HepG2 (cell line): Measurements from ENCODE around the gene NLRP12. TPM values are rescaled to one million over a fixed set of nuclear protein-coding genes. Genes with fewer than 3 reads are reported as not detected.

ENCODE experiments used
- CREM ChIP-seq, 2 experiments: sonication (generic) in 1 of 2; formaldehyde crosslinking in 1 of 2; IDR thresholded peaks; 2 replicates each; pipeline versions ENCODE4 v1.4.0 to v1.6.1; 2016 to 2020; ENCODE audit warnings: antibody characterized with exemption in 1 of 2, mild to moderate bottlenecking in 1 of 2, missing genetic modification reagents in 1 of 2
- ERF ChIP-seq: IDR thresholded peaks from 2 replicates; pipeline ENCODE4 v1.6.1; 2018; ENCODE audit warnings: missing biosample characterization, missing genetic modification reagents
- KLF6 ChIP-seq: IDR thresholded peaks from 2 replicates; pipeline ENCODE4 v1.8.0; 2016; ENCODE audit warnings: missing biosample characterization, missing genetic modification reagents
- RAD21 ChIP-seq: fragments of 450-650 bp; formaldehyde crosslinking; IDR thresholded peaks from 2 replicates; pipeline ENCODE4 v1.5.0; 2020; ENCODE audit warnings: mild to moderate bottlenecking
- SP1 ChIP-seq, 2 experiments: fragments of 450-650 bp in 1 of 2; sonication (generic) in 1 of 2; formaldehyde crosslinking in 1 of 2; IDR thresholded peaks; 2 replicates each; pipeline versions ENCODE4 v1.4.0 to v1.6.1; 2016 to 2020; ENCODE audit warnings: missing genetic modification reagents in 1 of 2
- ZBTB20 ChIP-seq: sonication (generic); formaldehyde crosslinking; IDR thresholded peaks from 2 replicates; pipeline ENCODE4 v1.8.1; 2023; ENCODE audit warnings: missing genetic modification reagents, low read depth, mild to moderate bottlenecking, borderline replicate concordance
- ZNF260 ChIP-seq: sonication (generic); formaldehyde crosslinking; IDR thresholded peaks from 2 replicates; pipeline ENCODE4 v1.4.0; 2020; ENCODE audit warnings: missing genetic modification reagents, low read depth, mild to moderate bottlenecking, borderline replicate concordance
- ZNF34 ChIP-seq: sonication (generic); formaldehyde crosslinking; IDR thresholded peaks from 2 replicates; pipeline ENCODE4 v1.4.0; 2020; ENCODE audit warnings: mild to moderate bottlenecking, missing genetic modification reagents, borderline replicate concordance
- ZNF713 ChIP-seq: sonication (generic); formaldehyde crosslinking; IDR thresholded peaks from 2 replicates; pipeline ENCODE4 v1.4.0; 2020; ENCODE audit warnings: mild to moderate bottlenecking, missing genetic modification reagents
- polyA plus RNA-seq, 8 experiments: library from polyadenylated mRNA; depleted of rRNA in 3 of 8; stranded (reverse) in 7 of 8; unstranded in 1 of 8; fragments of >200 nt; fragmentation: Illumina TruSeq in 4 of 8; extraction: Trizol in 4 of 8; gene quantifications; 2 replicates each; pipeline versions ENCODE4 v1.2.1 to v1.2.3, GENCODE V29; 2011 to 2016; ENCODE audit warnings: low read depth in 4 of 8, missing spikeins in 1 of 8, mixed read lengths in 1 of 8; ENCODE audit not compliant: insufficient read depth in 1 of 8
- total RNA-seq, 5 experiments: library from RNA; depleted of rRNA; stranded (reverse); fragments of >200 nt; fragmentation: Illumina TruSeq; extraction: Trizol; gene quantifications; 2 replicates each; pipeline ENCODE4 v1.2.3, GENCODE V29; 2016; ENCODE audit warnings: low read depth in 1 of 5
- TF ChIP-seq, protein P1 (sequence below): sonication (generic); formaldehyde crosslinking; IDR thresholded peaks from 2 replicates; pipeline ENCODE4 v1.5.0; 2020; ENCODE audit warnings: mild to moderate bottlenecking, missing genetic modification reagents
- TF ChIP-seq, protein P2 (sequence below): sonication (generic); formaldehyde crosslinking; IDR thresholded peaks from 2 replicates; pipeline ENCODE4 v1.5.0; 2020; ENCODE audit warnings: missing genetic modification reagents
- TF ChIP-seq, protein P3 (sequence below): sonication (generic); formaldehyde crosslinking; IDR thresholded peaks from 2 replicates; pipeline ENCODE4 v1.5.0; 2020; ENCODE audit warnings: missing genetic modification reagents, mild to moderate bottlenecking, borderline replicate concordance
- TF ChIP-seq, protein P4 (sequence below): sonication (generic); formaldehyde crosslinking; IDR thresholded peaks from 2 replicates; pipeline ENCODE4 v1.5.0; 2020; ENCODE audit warnings: mild to moderate bottlenecking, missing genetic modification reagents, borderline replicate concordance
- TF ChIP-seq, protein P5 (sequence below): sonication (generic); formaldehyde crosslinking; IDR thresholded peaks from 2 replicates; pipeline ENCODE4 v1.4.0; 2020; ENCODE audit warnings: missing genetic modification reagents
- TF ChIP-seq, protein P6 (sequence below): sonication (generic); formaldehyde crosslinking; IDR thresholded peaks from 2 replicates; pipeline ENCODE4 v1.5.1; 2020; ENCODE audit warnings: mild to moderate bottlenecking, missing genetic modification reagents, moderate library complexity

Gene NLRP12
- total and polyA plus RNA-seq, 2 of the 13 experiments (the other 11 are each of a cell fraction or from before 2014, with no cell fraction given) = 0.15 to 0.20 TPM

DNA sequence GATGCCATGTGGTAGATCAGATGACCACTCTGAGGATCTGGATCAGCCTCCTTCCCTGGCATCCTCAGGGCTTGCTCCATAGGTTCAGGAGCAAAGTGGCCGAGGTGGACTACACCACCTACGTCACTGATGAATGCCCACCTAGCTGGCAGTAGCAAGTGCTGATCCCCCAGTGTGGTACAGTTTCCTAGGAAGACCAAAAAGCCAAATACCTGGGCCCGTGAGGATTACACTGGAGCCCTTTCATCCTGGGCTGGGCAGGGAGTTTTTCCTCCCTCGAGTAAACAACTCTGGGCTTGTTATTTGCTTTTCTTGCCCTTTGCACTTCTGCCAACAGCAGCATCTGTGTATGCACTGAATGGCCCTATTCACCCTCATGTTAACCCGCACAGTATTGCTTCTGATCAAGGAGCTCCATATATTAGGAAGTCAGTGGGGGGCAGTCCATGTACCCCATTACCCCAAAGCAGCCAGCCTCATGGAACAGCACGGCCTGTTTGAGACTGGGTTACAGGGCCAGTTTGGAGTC, 40.3 kb upstream of the NLRP12 start (continued):
- TF ChIP-seq, protein P1, sequence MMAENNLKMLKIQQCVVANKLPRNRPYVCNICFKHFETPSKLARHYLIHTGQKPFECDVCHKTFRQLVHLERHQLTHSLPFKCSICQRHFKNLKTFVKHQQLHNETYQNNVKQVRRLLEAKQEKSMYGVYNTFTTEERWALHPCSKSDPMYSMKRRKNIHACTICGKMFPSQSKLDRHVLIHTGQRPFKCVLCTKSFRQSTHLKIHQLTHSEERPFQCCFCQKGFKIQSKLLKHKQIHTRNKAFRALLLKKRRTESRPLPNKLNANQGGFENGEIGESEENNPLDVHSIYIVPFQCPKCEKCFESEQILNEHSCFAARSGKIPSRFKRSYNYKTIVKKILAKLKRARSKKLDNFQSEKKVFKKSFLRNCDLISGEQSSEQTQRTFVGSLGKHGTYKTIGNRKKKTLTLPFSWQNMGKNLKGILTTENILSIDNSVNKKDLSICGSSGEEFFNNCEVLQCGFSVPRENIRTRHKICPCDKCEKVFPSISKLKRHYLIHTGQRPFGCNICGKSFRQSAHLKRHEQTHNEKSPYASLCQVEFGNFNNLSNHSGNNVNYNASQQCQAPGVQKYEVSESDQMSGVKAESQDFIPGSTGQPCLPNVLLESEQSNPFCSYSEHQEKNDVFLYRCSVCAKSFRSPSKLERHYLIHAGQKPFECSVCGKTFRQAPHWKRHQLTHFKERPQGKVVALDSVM (CRISPR knock-in tag) = peak; percentile 55; the same call in 1 of the 2 replicates
- TF ChIP-seq, protein P2, sequence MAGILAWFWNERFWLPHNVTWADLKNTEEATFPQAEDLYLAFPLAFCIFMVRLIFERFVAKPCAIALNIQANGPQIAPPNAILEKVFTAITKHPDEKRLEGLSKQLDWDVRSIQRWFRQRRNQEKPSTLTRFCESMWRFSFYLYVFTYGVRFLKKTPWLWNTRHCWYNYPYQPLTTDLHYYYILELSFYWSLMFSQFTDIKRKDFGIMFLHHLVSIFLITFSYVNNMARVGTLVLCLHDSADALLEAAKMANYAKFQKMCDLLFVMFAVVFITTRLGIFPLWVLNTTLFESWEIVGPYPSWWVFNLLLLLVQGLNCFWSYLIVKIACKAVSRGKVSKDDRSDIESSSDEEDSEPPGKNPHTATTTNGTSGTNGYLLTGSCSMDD (CRISPR knock-in tag) = no peak
- TF ChIP-seq KLF6 (CRISPR knock-in tag) (peak; percentile 60), SP1 (IDR thresholded peaks at IDR 0.05) (no peak), SP1 (CRISPR knock-in tag; IDR thresholded peaks at IDR 0.05) (peak; percentile 35; the same call in 1 of the 2 replicates), RAD21 (CRISPR knock-in tag) (peak; percentile 49), ZNF713 (CRISPR knock-in tag) (no peak), CREM (IDR thresholded peaks at IDR 0.05) (peak; percentile 93), CREM (CRISPR knock-in tag; IDR thresholded peaks at IDR 0.05) (no peak), ZBTB20 (peak; percentile 26; the same call in 1 of the 2 replicates), ERF (peak; percentile 83), ZNF34 (peak; percentile 46; the same call in 1 of the 2 replicates), ZNF260 (CRISPR knock-in tag) (no peak)
- TF ChIP-seq, protein P3, sequence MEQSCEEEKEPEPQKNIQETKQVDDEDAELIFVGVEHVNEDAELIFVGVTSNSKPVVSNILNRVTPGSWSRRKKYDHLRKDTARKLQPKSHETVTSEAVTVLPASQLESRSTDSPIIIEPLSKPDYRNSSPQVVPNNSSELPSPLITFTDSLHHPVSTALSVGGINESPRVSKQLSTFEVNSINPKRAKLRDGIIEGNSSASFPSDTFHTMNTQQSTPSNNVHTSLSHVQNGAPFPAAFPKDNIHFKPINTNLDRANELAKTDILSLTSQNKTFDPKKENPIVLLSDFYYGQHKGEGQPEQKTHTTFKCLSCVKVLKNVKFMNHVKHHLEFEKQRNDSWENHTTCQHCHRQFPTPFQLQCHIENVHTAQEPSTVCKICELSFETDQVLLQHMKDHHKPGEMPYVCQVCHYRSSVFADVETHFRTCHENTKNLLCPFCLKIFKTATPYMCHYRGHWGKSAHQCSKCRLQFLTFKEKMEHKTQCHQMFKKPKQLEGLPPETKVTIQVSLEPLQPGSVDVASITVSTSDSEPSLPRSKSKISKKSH (CRISPR knock-in tag) = no peak
- TF ChIP-seq, protein P4, sequence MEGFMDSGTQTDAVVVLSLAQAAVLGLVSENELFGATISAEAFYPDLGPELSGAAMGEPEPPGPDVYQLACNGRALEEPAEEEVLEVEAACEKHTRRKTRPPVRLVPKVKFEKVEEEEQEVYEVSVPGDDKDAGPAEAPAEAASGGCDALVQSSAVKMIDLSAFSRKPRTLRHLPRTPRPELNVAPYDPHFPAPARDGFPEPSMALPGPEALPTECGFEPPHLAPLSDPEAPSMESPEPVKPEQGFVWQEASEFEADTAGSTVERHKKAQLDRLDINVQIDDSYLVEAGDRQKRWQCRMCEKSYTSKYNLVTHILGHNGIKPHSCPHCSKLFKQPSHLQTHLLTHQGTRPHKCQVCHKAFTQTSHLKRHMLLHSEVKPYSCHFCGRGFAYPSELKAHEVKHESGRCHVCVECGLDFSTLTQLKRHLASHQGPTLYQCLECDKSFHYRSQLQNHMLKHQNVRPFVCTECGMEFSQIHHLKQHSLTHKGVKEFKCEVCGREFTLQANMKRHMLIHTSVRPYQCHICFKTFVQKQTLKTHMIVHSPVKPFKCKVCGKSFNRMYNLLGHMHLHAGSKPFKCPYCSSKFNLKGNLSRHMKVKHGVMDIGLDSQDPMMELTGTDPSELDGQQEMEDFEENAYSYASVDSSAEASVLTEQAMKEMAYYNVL (CRISPR knock-in tag) = peak; percentile 94
- TF ChIP-seq, protein P5, sequence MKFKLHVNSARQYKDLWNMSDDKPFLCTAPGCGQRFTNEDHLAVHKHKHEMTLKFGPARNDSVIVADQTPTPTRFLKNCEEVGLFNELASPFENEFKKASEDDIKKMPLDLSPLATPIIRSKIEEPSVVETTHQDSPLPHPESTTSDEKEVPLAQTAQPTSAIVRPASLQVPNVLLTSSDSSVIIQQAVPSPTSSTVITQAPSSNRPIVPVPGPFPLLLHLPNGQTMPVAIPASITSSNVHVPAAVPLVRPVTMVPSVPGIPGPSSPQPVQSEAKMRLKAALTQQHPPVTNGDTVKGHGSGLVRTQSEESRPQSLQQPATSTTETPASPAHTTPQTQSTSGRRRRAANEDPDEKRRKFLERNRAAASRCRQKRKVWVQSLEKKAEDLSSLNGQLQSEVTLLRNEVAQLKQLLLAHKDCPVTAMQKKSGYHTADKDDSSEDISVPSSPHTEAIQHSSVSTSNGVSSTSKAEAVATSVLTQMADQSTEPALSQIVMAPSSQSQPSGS (CRISPR knock-in tag) = peak; percentile 76
- TF ChIP-seq, protein P6, sequence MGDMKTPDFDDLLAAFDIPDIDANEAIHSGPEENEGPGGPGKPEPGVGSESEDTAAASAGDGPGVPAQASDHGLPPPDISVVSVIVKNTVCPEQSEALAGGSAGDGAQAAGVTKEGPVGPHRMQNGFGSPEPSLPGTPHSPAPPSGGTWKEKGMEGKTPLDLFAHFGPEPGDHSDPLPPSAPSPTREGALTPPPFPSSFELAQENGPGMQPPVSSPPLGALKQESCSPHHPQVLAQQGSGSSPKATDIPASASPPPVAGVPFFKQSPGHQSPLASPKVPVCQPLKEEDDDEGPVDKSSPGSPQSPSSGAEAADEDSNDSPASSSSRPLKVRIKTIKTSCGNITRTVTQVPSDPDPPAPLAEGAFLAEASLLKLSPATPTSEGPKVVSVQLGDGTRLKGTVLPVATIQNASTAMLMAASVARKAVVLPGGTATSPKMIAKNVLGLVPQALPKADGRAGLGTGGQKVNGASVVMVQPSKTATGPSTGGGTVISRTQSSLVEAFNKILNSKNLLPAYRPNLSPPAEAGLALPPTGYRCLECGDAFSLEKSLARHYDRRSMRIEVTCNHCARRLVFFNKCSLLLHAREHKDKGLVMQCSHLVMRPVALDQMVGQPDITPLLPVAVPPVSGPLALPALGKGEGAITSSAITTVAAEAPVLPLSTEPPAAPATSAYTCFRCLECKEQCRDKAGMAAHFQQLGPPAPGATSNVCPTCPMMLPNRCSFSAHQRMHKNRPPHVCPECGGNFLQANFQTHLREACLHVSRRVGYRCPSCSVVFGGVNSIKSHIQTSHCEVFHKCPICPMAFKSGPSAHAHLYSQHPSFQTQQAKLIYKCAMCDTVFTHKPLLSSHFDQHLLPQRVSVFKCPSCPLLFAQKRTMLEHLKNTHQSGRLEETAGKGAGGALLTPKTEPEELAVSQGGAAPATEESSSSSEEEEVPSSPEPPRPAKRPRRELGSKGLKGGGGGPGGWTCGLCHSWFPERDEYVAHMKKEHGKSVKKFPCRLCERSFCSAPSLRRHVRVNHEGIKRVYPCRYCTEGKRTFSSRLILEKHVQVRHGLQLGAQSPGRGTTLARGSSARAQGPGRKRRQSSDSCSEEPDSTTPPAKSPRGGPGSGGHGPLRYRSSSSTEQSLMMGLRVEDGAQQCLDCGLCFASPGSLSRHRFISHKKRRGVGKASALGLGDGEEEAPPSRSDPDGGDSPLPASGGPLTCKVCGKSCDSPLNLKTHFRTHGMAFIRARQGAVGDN (CRISPR knock-in tag) = peak; percentile 41; the same call in 1 of the 2 replicates
